Panc1 (cell line): ENCODE measurements around the gene LRR1.

ENCODE experiments used
- CTCF ChIP-seq: fragments of 450-650 bp; IDR thresholded peaks from 2 replicates; pipeline ENCODE4 v1.5.1; 2017; ENCODE audit warnings: mild to moderate bottlenecking
- REST ChIP-seq, 2 experiments: IDR thresholded peaks; 2 replicates each; pipeline ENCODE4 v1.6.1; 2011 to 2012; ENCODE audit warnings: low read depth in 2 of 2, control low read depth in 1 of 2, low read length in 1 of 2, mild to moderate bottlenecking in 1 of 2, moderate library complexity in 1 of 2; ENCODE audit not compliant: insufficient read depth in 1 of 2
- SIN3A ChIP-seq: IDR thresholded peaks from 2 replicates; pipeline ENCODE4 v1.6.1; 2012; ENCODE audit warnings: low read depth, mild to moderate bottlenecking, low read length, moderate library complexity, borderline replicate concordance; ENCODE audit not compliant: insufficient read depth

GRCh38 chr14:49617852-49618519 lies 19.2 kb downstream of the LRR1 start:
- TF ChIP-seq CTCF (no peak), SIN3A (no peak), REST (IDR thresholded peaks at IDR 0.05; ENCODE audit: insufficient read depth in 1 of 2, low read depth in 2 of 2, low read length in 1 of 2) (no peak)
